Fibroblast of skin of left quadriceps (primary cell): Measurements from ENCODE around the gene PRSS27.
A peak's percentile ranks its signal among the peaks of the same experiment; 100 is the strongest.
"Not testable (repeated sequence)": the region's sequence is repeated elsewhere in the genome, so short reads cannot be mapped to it uniquely, and the experiment has no call there.

Source experiments
- DNase-seq, 2 experiments: peaks; one replicate each; pipeline ENCODE4 v3.0.0-alpha.2; 2013; ENCODE audit warnings: low read depth in 2 of 2

Gene PRSS27

DNA sequence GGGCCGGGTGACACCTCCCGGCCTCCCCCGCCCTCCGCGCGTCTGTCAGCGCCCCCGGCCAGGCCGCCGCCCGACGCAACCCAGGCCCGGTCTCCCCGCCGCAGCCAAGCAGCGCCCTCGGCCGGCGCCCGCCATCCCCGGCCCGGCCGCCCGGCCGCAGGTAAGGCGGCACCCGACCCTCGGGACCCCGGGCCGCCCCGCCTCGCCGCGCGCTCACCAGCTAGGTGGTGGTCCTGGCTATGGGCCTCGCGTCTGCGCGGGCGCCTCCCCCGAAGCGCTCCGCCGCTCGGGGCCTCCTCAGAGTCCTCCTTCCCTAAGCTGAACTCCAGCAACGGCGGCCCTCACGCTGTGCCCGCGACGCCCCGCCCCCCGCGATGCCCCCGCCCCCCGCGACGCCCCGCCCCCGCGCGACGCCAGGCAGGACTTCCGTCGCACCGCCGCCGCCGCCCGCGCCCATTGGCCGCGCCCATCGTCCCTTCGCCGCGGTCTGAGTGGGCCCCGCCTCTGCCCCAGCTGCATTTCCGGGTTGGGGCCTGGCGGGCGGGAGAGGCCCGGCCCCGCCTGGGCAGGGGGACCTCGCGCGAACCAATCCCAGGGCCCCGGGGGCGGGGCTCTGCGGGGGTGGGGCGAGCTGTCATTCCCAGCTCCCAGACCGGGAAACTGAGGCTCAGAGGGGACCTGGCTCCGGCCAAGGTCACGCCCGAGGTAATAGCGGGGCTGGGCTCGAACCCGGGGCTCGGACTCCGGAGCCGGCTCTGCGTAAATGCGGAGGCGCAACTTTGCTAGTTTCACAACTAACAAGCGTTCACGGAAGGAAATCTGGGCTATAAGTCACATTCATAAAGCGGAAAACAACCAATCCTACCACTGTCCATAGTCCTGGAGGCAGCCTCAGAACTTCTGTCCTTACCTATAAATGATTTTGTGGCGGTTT is 46.7 kb downstream of the PRSS27 start:
- DNase-seq: peak; percentile 89 to 91

GRCh38 chr16:2671741-2672140 is 48.3 kb downstream of the PRSS27 start:
- DNase-seq: no peak

DNA sequence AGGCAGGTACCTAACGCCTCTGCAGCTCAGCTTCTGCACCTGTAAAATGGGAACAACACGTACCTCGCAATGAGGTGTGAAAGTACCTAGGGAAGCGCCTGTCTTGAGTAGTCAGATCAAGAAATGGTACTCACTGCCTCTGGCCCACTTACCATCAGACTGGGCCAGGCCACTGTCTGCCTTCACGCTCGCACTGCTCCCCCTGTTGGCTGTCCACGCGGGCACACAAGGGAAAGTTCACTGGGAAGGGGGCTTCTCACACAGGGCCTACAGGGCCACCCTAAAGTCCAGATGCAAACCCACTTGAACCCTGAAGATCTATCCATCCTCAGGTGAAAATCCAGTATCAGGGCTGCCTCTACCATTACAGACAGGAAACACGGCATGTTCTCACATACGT is 48.8 kb downstream of the PRSS27 start:
- DNase-seq: not testable (repeated sequence)

DNA sequence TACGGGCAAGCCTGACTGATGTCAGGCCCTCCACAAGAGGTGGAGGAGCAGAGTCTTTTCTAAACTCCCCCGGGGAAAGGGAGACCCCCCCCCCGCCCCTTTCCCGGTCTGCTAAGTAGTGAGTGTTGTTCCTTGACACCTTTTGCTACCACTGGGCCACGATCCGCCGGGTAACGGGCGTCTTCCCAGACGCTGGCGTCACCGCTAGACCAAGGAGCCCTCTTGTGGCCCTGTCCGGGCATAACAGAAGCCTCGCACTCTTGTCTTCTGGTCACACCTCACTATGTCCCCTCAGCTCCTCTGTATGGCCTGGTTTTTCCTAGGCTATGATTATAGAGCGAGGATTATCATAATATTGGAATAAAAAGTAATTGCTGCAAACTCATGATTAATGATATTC is 50.0 kb downstream of the PRSS27 start:
- DNase-seq: not testable (repeated sequence)

- DNase-seq: not testable (repeated sequence)
Measured at GRCh38 chr16:2669587-2669986, 50.4 kb downstream of the PRSS27 start.

- not testable (repeated sequence) for DNase-seq
Measured at GRCh38 chr16:2666671-2667070, 53.4 kb downstream of the PRSS27 start.

- no peak for DNase-seq
Measured at GRCh38 chr16:2664574-2664982, 55.4 kb downstream of the PRSS27 start.

- peak; percentile 67 to 73 for DNase-seq
Measured at GRCh38 chr16:2663553-2664546, 56.2 kb downstream of the PRSS27 start.
